Measurements from ENCODE around the gene DCX. TPM values are rescaled to one million over a fixed set of nuclear protein-coding genes. Genes with fewer than 3 reads are reported as not detected.

The DCX gene
- total and polyA plus RNA-seq, 2 donors (not counting 1 experiment from before 2014, with no cell fraction given): not detected

DNA sequence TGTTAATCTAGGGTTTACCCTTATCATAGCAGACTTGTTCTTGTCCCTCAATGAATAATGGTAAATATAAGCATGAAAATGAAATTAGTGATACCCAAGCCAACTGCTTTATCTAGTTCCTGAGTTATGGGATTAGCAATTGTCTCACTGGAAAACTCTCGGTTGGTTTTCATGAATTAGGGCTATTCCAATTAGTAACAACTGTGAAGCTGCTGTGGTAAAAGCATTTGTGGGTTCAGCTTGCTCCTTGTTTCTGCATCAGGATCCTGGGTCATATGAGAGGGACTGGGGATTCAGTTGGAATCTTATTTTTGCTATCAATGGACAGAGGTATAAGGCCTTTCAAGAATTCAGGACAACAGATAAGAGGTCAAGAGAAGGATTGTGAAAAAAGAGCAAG is 50.2 kb downstream of the DCX start:
- 80% methylated on average over 1 of the region's 1 CpG for WGBS (ENCODE audit: insufficient coverage)
- TF ChIP-seq, protein P1, sequence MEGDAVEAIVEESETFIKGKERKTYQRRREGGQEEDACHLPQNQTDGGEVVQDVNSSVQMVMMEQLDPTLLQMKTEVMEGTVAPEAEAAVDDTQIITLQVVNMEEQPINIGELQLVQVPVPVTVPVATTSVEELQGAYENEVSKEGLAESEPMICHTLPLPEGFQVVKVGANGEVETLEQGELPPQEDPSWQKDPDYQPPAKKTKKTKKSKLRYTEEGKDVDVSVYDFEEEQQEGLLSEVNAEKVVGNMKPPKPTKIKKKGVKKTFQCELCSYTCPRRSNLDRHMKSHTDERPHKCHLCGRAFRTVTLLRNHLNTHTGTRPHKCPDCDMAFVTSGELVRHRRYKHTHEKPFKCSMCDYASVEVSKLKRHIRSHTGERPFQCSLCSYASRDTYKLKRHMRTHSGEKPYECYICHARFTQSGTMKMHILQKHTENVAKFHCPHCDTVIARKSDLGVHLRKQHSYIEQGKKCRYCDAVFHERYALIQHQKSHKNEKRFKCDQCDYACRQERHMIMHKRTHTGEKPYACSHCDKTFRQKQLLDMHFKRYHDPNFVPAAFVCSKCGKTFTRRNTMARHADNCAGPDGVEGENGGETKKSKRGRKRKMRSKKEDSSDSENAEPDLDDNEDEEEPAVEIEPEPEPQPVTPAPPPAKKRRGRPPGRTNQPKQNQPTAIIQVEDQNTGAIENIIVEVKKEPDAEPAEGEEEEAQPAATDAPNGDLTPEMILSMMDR (IDR thresholded peaks at IDR 0.05): no peak
- TF ChIP-seq EZH2 (IDR thresholded peaks at IDR 0.05; ENCODE audit: borderline replicate concordance, insufficient read depth, low read depth, low read length, poor library complexity, severe bottlenecking): no peak
- Mint-ChIP-seq H3K9me3 (ENCODE audit: insufficient read depth) (no peaks in the 10 kb centered on the region), H3K27me3 (no peaks in the 10 kb centered on the region), H3K4me1 (no peaks in the 10 kb centered on the region), H3K4me3 (no peak overlapping the region), H3K27ac (no peak overlapping the region)
- no peaks in the 10 kb centered on the region for H3K27me3 ChIP-seq (replicated peaks in 1 of 4; ENCODE audit: control extremely low read depth in 1 of 4, control insufficient read depth in 3 of 4, insufficient read depth in 4 of 4, low read length in 3 of 4)
- H3K36me3 ChIP-seq (replicated peaks in 1 of 2; ENCODE audit: control extremely low read depth in 1 of 2, control insufficient read depth in 1 of 2, extremely low read depth in 1 of 2, insufficient read depth in 2 of 2, low read length in 1 of 2): no peaks in the 10 kb centered on the region
- H3K9me3 ChIP-seq (ENCODE audit: control extremely low read depth in 1 of 3, control insufficient read depth in 2 of 3, insufficient read depth in 1 of 3, low read length in 2 of 3): no peaks in the 10 kb centered on the region
- no peak overlapping the region for H2AFZ ChIP-seq (ENCODE audit: insufficient read depth, low read depth, low read length, poor library complexity, severe bottlenecking)
- no peaks in the 10 kb centered on the region for H3K79me2 ChIP-seq (ENCODE audit: control insufficient read depth, insufficient read depth, low read length)
- ChIA-PET POLR2A (no interaction called here), CTCF (no interaction called here)
- no peak for ATAC-seq (ENCODE audit: low read depth)
- H3K4me2 ChIP-seq (replicated peaks; ENCODE audit: low read depth, low read length, poor library complexity, severe bottlenecking): no peak overlapping the region
- no peak overlapping the region for H3K9ac ChIP-seq (ENCODE audit: low read length)
- intact Hi-C loops (cut with micrococcal nuclease): no loop called here
- no peak overlapping the region for H3K27ac ChIP-seq (ENCODE audit: low read length in 2 of 2)
- H4K20me1 ChIP-seq (ENCODE audit: control insufficient read depth, insufficient read depth, low read length, poor library complexity, severe bottlenecking): no peaks in the 10 kb centered on the region
- no peak for DNase-seq
- no peaks in the 10 kb centered on the region for H3K4me1 ChIP-seq (ENCODE audit: control insufficient read depth in 2 of 2, insufficient read depth in 2 of 2, low read length in 2 of 2)
- H3K4me3 ChIP-seq (ENCODE audit: control extremely low read depth in 1 of 5, extremely low read depth in 1 of 5, insufficient read depth in 1 of 5, low read depth in 2 of 5, low read length in 4 of 5): no peak overlapping the region

DNA sequence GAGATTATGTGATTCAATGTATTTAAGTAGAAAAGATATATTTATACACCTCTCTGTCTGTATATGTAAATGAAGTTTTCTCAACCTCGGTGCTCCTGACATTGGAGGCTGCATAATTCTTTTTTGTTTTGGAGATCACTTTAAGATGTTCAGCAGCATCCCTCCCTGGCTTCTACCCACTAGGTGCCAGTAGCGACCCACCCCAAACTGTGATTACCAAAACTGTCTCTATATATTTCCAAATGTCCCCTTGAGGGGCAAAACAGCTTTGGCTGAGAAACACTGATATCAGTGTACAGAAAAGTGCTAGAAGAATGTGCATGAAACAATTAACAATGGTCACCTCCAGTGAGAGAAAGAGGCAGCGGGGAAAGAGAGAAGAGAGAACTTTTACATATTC is 51.2 kb downstream of the DCX start:
- Mint-ChIP-seq H3K4me1 (no peaks in the 10 kb centered on the region), H3K27me3 (no peaks in the 10 kb centered on the region), H3K4me3 (no peak overlapping the region), H3K9me3 (ENCODE audit: insufficient read depth) (no peaks in the 10 kb centered on the region), H3K27ac (no peak overlapping the region)
- WGBS (ENCODE audit: insufficient coverage): no CpG with 5 or more reads among the region's 3 CpGs
- Histone ChIP-seq H2AFZ (ENCODE audit: insufficient read depth, low read depth, low read length, poor library complexity, severe bottlenecking) (no peak overlapping the region), H3K36me3 (replicated peaks in 1 of 2; ENCODE audit: control extremely low read depth in 1 of 2, control insufficient read depth in 1 of 2, extremely low read depth in 1 of 2, insufficient read depth in 2 of 2, low read length in 1 of 2) (no peaks in the 10 kb centered on the region), H3K4me3 (ENCODE audit: control extremely low read depth in 1 of 5, extremely low read depth in 1 of 5, insufficient read depth in 1 of 5, low read depth in 2 of 5, low read length in 4 of 5) (no peak overlapping the region), H3K27ac (ENCODE audit: low read length in 2 of 2) (no peak overlapping the region), H3K79me2 (ENCODE audit: control insufficient read depth, insufficient read depth, low read length) (no peaks in the 10 kb centered on the region), H3K4me2 (replicated peaks; ENCODE audit: low read depth, low read length, poor library complexity, severe bottlenecking) (no peak overlapping the region), H3K27me3 (replicated peaks in 1 of 4; ENCODE audit: control extremely low read depth in 1 of 4, control insufficient read depth in 3 of 4, insufficient read depth in 4 of 4, low read length in 3 of 4) (no peaks in the 10 kb centered on the region), H3K4me1 (ENCODE audit: control insufficient read depth in 2 of 2, insufficient read depth in 2 of 2, low read length in 2 of 2) (no peaks in the 10 kb centered on the region), H3K9me3 (ENCODE audit: control extremely low read depth in 1 of 3, control insufficient read depth in 2 of 3, insufficient read depth in 1 of 3, low read length in 2 of 3) (no peaks in the 10 kb centered on the region), H3K9ac (ENCODE audit: low read length) (no peak overlapping the region), H4K20me1 (ENCODE audit: control insufficient read depth, insufficient read depth, low read length, poor library complexity, severe bottlenecking) (no peaks in the 10 kb centered on the region)
- ChIA-PET CTCF (no interaction called here), POLR2A (no interaction called here)
- no peak for ATAC-seq (ENCODE audit: low read depth)
- intact Hi-C loops (cut with micrococcal nuclease): no loop called here
- no peak for TF ChIP-seq EZH2 (IDR thresholded peaks at IDR 0.05; ENCODE audit: borderline replicate concordance, insufficient read depth, low read depth, low read length, poor library complexity, severe bottlenecking)
- TF ChIP-seq, protein P1 (IDR thresholded peaks at IDR 0.05): no peak
- no peak for DNase-seq

All from B cell (primary cell).